GM19438 (cell line): Measurements from ENCODE around the gene IGF2.
"Not testable (repeated sequence)": the region's sequence is repeated elsewhere in the genome, so short reads cannot be mapped to it uniquely, and the experiment has no call there.

Experiments
- ATAC-seq: cut with Tn5 transposase; IDR thresholded peaks from one replicate; pipeline ENCODE4 v1.9.1; 2021; ENCODE audit warnings: low read depth; ENCODE audit not compliant: unreplicated experiment

IGF2 gene

DNA sequence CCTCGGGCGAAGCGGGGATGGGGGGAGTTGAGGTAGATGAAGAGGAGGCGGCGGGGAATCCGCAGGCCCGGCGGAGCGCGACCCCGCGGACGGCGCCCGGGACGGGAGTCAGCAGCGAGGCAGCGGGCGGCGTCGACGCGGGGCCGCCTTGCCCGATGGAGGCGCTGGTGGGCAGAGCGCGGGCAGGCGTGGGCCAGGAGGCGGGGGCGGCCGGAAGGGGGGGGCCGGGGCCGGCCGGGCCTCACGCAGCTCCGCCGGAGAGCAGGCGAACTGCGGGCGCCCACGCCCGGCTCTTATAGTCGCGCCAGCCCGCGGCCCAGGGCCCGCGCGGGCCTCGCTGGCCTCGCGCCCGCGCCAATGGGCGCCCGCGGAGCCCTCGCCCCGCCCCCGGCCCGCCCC is at the start of gene IGF2:
Gene IGF2, minus strand, starts transcription at position 267 of the 399 bp plus-strand sequence. CDS start 3,866 bp downstream, outside the sequence.
- ATAC-seq, result no peak

GRCh38 chr11:2188745-2189144 is 49.6 kb upstream of the IGF2 start:
- no peak for ATAC-seq

DNA sequence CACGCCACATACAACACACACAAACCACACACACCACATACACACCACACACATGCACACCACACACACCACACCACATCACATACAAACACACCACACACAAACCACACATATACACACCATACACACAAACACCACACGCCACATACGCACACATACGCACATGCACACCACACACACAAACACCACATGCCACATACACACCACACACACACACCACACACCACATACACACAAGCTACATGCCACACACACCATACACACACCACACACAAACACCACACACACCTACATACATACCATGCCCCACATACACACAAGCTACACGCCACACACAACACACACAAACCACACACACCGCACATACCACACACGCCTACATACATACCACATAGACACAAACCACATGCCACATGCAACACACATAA is 48.1 kb upstream of the IGF2 start:
- no peak for ATAC-seq

GRCh38 chr11:2186669-2187279 is 47.6 kb upstream of the IGF2 start:
- no peak for ATAC-seq

- ATAC-seq, result no peak
Observed at GRCh38 chr11:2185324-2186085, 46.3 kb upstream of the IGF2 start.

DNA sequence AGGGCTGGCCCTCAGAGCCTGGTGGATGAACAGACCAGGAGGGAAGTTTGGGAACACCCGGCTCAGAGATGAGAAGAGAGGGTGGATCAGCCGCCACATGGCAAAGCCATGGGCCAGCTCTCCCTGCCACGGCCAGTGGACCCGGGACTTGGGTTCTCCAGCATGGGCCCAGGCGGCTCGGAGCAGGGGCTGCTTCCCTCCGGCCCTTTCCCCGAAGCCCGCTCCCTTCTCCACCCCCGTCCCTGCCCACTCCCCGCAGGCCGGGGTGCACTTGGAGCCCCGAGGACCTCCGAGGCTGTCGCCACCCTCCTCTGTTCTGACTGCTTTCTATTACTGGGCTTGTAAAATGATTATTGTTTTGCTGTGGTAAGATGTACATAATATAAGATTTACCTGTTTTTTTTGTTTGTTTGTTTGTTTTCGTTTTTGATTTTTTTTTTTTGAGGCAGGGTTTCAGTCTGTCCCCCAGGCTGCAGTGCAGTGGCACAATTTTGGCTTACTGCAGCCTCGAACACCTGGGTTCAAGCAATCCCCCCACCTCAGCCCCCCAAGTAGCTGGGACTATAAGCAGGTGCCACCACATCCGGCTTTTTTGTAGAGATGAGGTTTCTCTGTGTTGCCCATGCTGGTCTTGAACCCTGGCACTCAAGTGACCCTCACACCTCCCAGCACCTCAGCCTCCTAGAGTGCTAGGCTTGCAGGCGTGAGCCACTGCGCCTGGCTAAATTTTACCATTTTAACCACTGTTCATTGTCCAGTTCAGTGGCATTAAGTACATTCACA is 43.7 kb upstream of the IGF2 start:
- ATAC-seq, result no peak

DNA sequence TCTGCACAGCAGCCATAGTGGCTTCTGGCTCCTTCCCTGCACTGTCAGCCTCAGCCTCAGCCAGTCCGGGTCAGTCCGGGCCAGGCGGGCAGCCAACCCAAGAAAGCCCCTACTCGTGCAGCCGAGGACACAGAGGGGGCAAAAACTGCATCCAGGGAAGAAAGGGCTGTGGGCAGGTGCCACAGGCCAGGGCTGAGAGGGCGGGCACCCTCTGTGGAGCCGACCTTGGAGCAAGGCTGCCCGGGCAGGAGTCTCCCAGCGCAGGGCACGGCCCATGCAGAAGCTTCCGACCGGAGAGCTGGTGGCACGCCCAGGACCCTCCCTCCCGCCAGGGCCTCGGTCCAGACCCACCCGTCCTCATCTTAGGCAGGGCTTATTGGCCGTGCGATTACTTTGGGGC is 42.9 kb upstream of the IGF2 start:
- ATAC-seq, result no peak

- no peak for ATAC-seq
Observed at GRCh38 chr11:2180789-2181370, 41.7 kb upstream of the IGF2 start.

- ATAC-seq, result no peak
Observed at GRCh38 chr11:2180347-2180746, 41.2 kb upstream of the IGF2 start.

DNA sequence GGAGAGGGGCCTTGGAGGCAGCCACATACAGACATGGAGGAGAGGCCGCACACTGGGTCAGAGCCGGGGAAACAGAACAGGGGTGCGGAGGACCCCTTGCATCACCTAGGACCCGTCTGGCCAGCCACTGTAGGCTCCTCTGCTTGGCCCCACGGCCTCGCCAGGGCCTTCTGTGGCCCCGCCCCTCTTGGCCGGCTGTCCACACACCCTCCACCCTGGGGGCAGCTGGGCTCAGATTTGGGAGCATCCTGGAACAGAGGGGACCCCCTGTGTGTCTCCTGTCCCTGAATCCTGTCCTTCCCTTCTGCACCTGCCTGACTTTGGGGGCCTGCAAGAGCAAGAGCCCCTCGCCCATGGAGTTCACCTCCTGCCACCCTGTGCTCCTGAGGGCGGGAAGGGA is 40.3 kb upstream of the IGF2 start:
- no peak for ATAC-seq

GRCh38 chr11:2178906-2179494 is 39.8 kb upstream of the IGF2 start:
- ATAC-seq, result no peak

DNA sequence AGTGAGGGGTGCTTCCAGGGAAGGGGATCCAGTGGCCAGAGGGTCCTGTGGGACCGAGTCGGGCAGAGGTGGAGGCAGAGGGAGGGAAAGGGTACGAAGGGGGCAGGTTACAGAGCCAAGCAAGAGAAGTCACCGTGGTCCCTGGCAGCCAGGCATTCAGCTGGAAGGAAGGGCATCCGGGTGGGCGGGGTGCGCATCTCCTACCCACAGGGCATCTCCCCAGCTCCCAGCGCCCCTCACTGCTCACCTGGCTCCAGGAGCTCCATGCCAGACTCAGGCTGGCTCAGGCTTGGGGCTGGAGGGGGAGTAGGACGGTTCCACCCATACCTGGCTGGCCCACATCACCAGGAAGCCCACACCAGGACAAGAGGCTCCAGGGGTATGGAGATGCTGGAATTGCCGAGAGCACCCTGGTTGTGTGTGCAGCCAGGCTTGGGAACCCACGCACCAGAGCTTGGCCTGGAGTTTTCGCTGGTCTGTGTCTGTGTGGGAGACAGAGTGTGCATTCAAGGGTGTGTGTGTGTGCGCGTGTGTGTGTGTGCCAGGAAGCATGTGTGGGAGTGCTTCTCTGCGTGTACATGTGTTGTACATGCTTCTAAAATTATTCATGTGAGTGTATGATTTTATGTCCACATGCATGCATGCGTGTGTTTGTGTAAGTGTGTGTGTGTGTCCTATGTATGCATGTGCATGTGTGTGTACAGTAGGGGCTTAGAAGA is 39.0 kb upstream of the IGF2 start:
- ATAC-seq, result not testable (repeated sequence)

- no peak for ATAC-seq
Observed at GRCh38 chr11:2177076-2177475, 37.9 kb upstream of the IGF2 start.

- no peak for ATAC-seq
Observed at GRCh38 chr11:2176389-2176900, 37.3 kb upstream of the IGF2 start.

DNA sequence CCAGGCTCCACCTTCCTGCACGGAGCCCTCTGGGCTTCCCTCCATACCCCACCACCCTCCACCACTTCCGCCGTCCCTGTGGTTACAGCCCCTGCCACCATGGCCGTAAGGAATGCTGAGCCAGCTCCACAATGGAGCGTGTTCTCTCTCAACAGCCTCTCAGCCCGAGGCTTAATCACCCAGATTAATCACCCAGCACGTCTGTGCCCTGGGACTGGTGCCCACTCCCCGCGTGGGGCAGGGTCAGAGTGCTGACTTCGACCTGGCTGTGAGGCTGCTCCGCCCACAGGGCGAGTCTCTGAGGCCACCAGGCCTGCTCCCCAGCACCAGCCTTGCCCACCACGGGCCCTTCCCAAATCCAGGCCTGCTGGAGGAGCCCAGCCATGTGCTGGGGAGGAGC is 36.5 kb upstream of the IGF2 start:
- ATAC-seq, result no peak

DNA sequence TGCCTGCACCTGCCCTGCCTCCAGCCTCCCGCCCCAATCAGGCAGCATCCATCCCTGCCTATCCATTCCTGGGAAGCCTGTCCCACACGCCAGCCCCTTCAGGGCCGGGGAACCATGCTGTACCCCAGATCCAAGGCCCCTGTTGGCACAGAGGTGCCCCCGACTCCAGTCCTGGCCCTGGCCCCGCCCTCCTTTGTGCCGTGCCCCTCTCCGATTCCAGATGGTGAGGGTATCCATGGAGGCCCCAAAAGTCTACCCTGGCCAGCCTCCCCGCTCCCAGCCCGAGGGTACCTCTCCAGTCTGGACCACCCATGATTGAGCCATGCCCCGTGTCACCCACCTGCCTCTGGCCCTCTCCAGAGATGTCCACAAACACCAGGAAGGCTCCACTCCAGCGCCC is 35.2 kb upstream of the IGF2 start:
- ATAC-seq, result no peak

- ATAC-seq, result no peak
Observed at GRCh38 chr11:2173761-2174160, 34.6 kb upstream of the IGF2 start.

DNA sequence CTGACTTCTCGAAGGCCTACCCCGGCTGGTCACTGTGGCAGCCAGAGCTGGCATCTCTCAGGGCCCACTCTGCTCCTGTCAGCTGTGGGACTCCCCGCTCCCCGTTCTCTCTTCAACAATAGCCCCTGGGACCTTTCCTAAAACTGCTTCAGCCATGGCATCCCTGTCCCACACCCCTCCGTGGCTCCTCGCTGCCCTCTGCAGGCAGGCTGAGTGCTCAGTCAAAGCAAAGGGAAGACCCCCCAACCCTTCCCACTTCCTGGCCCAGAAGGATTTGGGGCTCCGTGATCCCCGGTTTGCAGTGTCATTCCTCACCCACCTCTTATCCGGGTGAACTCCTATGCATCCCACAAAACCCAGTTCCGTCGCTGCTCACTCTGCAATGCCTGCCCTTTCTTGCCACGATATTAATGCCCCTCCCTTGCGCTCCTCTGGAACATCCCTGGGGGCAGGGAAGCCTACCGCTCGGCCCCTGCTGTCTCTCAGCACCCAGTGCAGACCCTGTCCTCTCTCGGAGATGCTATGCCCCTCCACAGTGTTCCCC is 34.0 kb upstream of the IGF2 start:
- no peak for ATAC-seq

- no peak for ATAC-seq
Observed at GRCh38 chr11:2172676-2173075, 33.5 kb upstream of the IGF2 start.

DNA sequence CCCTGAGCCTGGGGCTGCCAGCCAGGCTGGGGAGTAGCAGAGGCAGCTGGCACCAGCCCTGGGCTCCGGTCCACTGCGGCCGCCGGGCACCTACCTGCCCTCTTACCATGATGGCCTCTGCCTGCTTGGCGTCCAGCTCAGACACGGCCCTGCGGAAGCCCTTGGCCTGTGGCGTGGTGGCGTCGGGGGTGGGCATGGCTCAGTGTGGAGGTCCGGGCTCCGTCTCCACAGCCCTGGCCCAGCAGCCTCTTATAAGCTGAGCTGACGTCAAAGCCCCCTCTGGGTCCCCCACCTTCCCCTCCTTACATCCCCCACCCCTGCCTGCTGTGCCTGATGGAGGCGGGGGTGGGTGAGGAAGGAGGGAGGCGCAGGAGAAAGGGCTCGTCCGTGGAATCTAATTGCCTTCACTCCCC is 32.4 kb upstream of the IGF2 start, which contains the start of gene TH:
Gene TH, minus strand, starts transcription at position 225 of the 413 bp plus-strand sequence. Its CDS starts 29 bp downstream, at position 196.
- no peak for ATAC-seq
